Keratinocyte (primary cell): Measurements from ENCODE around the gene WDR49. TPM values are rescaled to one million over a fixed set of nuclear protein-coding genes. Genes with fewer than 3 reads are reported as not detected.

Experiments used
- DNase-seq: peaks from one replicate; pipeline ENCODE4 v3.0.0-alpha.2; 2011; ENCODE audit warnings: low read depth, missing footprints, low spot score
- FAIRE-seq: peaks from 2 replicates; lab custom pipeline; 2011; peaks lifted over from hg19 to GRCh38; lab: Jason Lieb, UNC
- H2AFZ ChIP-seq: 2 replicates; pipeline ENCODE4 v1.6.0; 2012; ENCODE audit warnings: low read length, control low read depth, inconsistent platforms; ENCODE audit not compliant: control insufficient read depth
- H3K27ac ChIP-seq: 2 replicates; pipeline ENCODE4 v1.5.1; 2011; ENCODE audit warnings: low read length; ENCODE audit not compliant: control insufficient read depth, insufficient read depth
- H3K27me3 ChIP-seq: 3 replicates; pipeline ENCODE4 v1.6.0; 2011; ENCODE audit warnings: low read length; ENCODE audit not compliant: control insufficient read depth, insufficient read depth; ENCODE audit errors: extremely low read depth
- H3K36me3 ChIP-seq, 2 experiments: 2 replicates in 1 of 2; 3 replicates in 1 of 2; pipeline ENCODE4 v1.5.1; 2011; ENCODE audit warnings: low read length in 2 of 2, mild to moderate bottlenecking in 1 of 2; ENCODE audit not compliant: control insufficient read depth in 2 of 2, insufficient read depth in 2 of 2; ENCODE audit errors: extremely low read depth in 1 of 2
- H3K4me1 ChIP-seq: 3 replicates; pipeline ENCODE4 v1.5.1; 2011; ENCODE audit warnings: low read length; ENCODE audit not compliant: control insufficient read depth, insufficient read depth; ENCODE audit errors: extremely low read depth
- H3K4me2 ChIP-seq: 3 replicates; pipeline ENCODE4 v1.6.0; 2011; ENCODE audit warnings: low read depth, low read length; ENCODE audit not compliant: control insufficient read depth, insufficient read depth; ENCODE audit errors: extremely low read depth
- H3K4me3 ChIP-seq, 3 experiments: fragments of 200-600 bp in 1 of 3; sonication (generic) in 1 of 3; 2 replicates in 2 of 3; 3 replicates in 1 of 3; pipeline ENCODE4 v1.5.1; 2011 to 2016; ENCODE audit warnings: low read length in 3 of 3, mild to moderate bottlenecking in 3 of 3, control low read depth in 2 of 3, inconsistent platforms in 1 of 3, low read depth in 1 of 3, mixed read lengths in 1 of 3, mixed run types in 1 of 3, moderate library complexity in 1 of 3; ENCODE audit not compliant: control insufficient read depth in 2 of 3, insufficient read depth in 2 of 3; ENCODE audit errors: extremely low read depth in 1 of 3
- H3K79me2 ChIP-seq: 2 replicates; pipeline ENCODE4 v1.6.0; 2012; ENCODE audit warnings: low read length; ENCODE audit not compliant: control insufficient read depth, insufficient read depth
- H3K9ac ChIP-seq: 3 replicates; pipeline ENCODE4 v1.6.0; 2011; ENCODE audit warnings: low read length; ENCODE audit not compliant: control insufficient read depth, insufficient read depth; ENCODE audit errors: extremely low read depth
- H3K9me1 ChIP-seq: 3 replicates; pipeline ENCODE4 v1.6.0; 2011; ENCODE audit warnings: low read length; ENCODE audit not compliant: control insufficient read depth, insufficient read depth; ENCODE audit errors: extremely low read depth
- H3K9me3 ChIP-seq: 2 replicates; pipeline ENCODE4 v1.5.1; 2012; ENCODE audit warnings: low read depth, low read length; ENCODE audit not compliant: control insufficient read depth
- H4K20me1 ChIP-seq: 3 replicates; pipeline ENCODE4 v1.6.0; 2011; ENCODE audit warnings: low read length; ENCODE audit not compliant: control insufficient read depth, insufficient read depth; ENCODE audit errors: extremely low read depth
- CTCF ChIP-seq, 3 experiments: IDR thresholded peaks in 1 of 3; conservative IDR thresholded peaks in 1 of 3; optimal IDR thresholded peaks in 1 of 3; 2 replicates in 2 of 3; 3 replicates in 1 of 3; pipeline versions ENCODE3 to v1.5.1; 2011; ENCODE audit warnings: low read length in 3 of 3, mild to moderate bottlenecking in 3 of 3, moderate library complexity in 2 of 3, control low read depth in 1 of 3, inconsistent platforms in 1 of 3; ENCODE audit not compliant: insufficient read depth in 2 of 3; ENCODE audit errors: extremely low read depth in 1 of 3
- EZH2 ChIP-seq: IDR thresholded peaks from one replicate; pipeline ENCODE4 v1.6.1; 2012; ENCODE audit warnings: inconsistent platforms, mild to moderate bottlenecking, low read length, moderate library complexity
- dilution Hi-C: fragments of 300-500 bp; cut with MboI; formaldehyde crosslinking; loops from one replicate; pipeline ENCODE4 v1.7.0; 2020; ENCODE audit warnings: low sequenced_read_pairs; ENCODE audit not compliant: extremely low pct_ligation_motif_present
- polyA plus RNA-seq, 5 experiments: library from polyadenylated mRNA; depleted of rRNA in 3 of 5; stranded (reverse) in 3 of 5; stranded (forward) in 1 of 5; unstranded in 1 of 5; fragments of >200 nt; gene quantifications; 1 replicate in 1 of 5; 2 replicates in 3 of 5; 3 replicates in 1 of 5; pipeline versions ENCODE4 v1.2.1 to v1.2.3, GENCODE V29; 2011 to 2012; ENCODE audit warnings: missing spikeins in 2 of 5, low read depth in 1 of 5, low replicate concordance in 1 of 5
- small RNA-seq, 3 experiments: library from RNA; depleted of rRNA; stranded (forward); fragments of <200 nt; gene quantifications; one replicate each; pipeline ENCODE3, GENCODE V24; 2012; ENCODE audit warnings: low read depth in 3 of 3, low replicate concordance in 1 of 3; ENCODE audit not compliant: insufficient read length in 3 of 3

WDR49 gene
- polyA plus RNA-seq, 1 donor (not counting 4 experiments of a cell fraction or from before 2014, with no cell fraction given) = not detected

GRCh38 chr3:167441256-167441655 lies 212.5 kb downstream of the WDR49 start:
- Histone ChIP-seq H3K9me1 (no peaks in the 10 kb centered on the region), H2AFZ (no peak overlapping the region), H3K27ac (no peak overlapping the region), H4K20me1 (no peaks in the 10 kb centered on the region), H3K4me1 (no peaks in the 10 kb centered on the region), H3K9me3 (no peaks in the 10 kb centered on the region), H3K4me2 (no peak overlapping the region), H3K36me3 (no peaks in the 10 kb centered on the region), H3K79me2 (no peaks in the 10 kb centered on the region), H3K9ac (no peak overlapping the region), H3K27me3 (no peaks in the 10 kb centered on the region), H3K4me3 (no peak overlapping the region)
- no peak for DNase-seq
- TF ChIP-seq CTCF (optimal IDR thresholded peaks at IDR 0.05 in 1 of 3, IDR thresholded peaks at IDR 0.05 in 1 of 3, conservative IDR thresholded peaks at IDR 0.05 in 1 of 3; ENCODE audit: extremely low read depth in 1 of 3, insufficient read depth in 2 of 3, low read length in 3 of 3) (no peak), EZH2 (no peak)
- no peak for FAIRE-seq
- dilution Hi-C loops = no loop called here

GRCh38 chr3:167437428-167438139 lies 216.2 kb downstream of the WDR49 start:
- Histone ChIP-seq H3K27ac (no peak overlapping the region), H3K27me3 (no peaks in the 10 kb centered on the region), H3K4me1 (no peaks in the 10 kb centered on the region), H3K4me3 (no peak overlapping the region), H3K79me2 (no peaks in the 10 kb centered on the region), H3K9ac (no peak overlapping the region), H3K9me3 (no peaks in the 10 kb centered on the region), H3K36me3 (no peaks in the 10 kb centered on the region), H4K20me1 (no peaks in the 10 kb centered on the region), H3K9me1 (no peaks in the 10 kb centered on the region), H3K4me2 (no peak overlapping the region), H2AFZ (no peak overlapping the region)
- dilution Hi-C loops = no loop called here
- DNase-seq (no peak), FAIRE-seq (no peak)
- TF ChIP-seq EZH2 = no peak
- no peak for TF ChIP-seq CTCF (optimal IDR thresholded peaks at IDR 0.05 in 1 of 3, IDR thresholded peaks at IDR 0.05 in 1 of 3, conservative IDR thresholded peaks at IDR 0.05 in 1 of 3; ENCODE audit: extremely low read depth in 1 of 3, insufficient read depth in 2 of 3, low read length in 3 of 3)

Small RNA genes lying within 50 kb of the gene (small RNA-seq; reads per million reads assigned to genes)
- gene HMGN1P8 = 0 reads per million in 3 experiments

Other genes with a start within 250 kb of the WDR49 start
- gene SERPINI2, start 179.9 kb downstream of the WDR49 start, polyA plus RNA-seq = not detected in 3 replicates
- 66.7 to 131 TPM (median 79.3 TPM) in 3 replicates for gene PDCD10, start 81.0 kb upstream of the WDR49 start, polyA plus RNA-seq
- gene SERPINI1, start 81.8 kb upstream of the WDR49 start, polyA plus RNA-seq = 2.2 to 5.5 TPM (median 4.2 TPM) in 3 replicates